Measurements from ENCODE around the gene PLA2R1. TPM values are rescaled to one million over a fixed set of nuclear protein-coding genes. Genes with fewer than 3 reads are reported as not detected.

The PLA2R1 gene
- polyA plus RNA-seq, 1 of the 3 experiments (the other 2 are of a cell fraction): not detected

GRCh38 chr2:160007111-160007510, 55.3 kb downstream of the PLA2R1 start:
- CTCF ChIA-PET: no interaction called here
- Histone ChIP-seq H3K36me3 (replicated peaks in 1 of 2; ENCODE audit: control insufficient read depth in 1 of 2, insufficient read depth in 2 of 2, low read length in 1 of 2) (no peaks in the 10 kb centered on the region), H3K4me2 (no peak overlapping the region), H3K27me3 (ENCODE audit: insufficient read depth) (no peaks in the 10 kb centered on the region; the same call in 1 of the 2 replicates), H3K4me3 (ENCODE audit: low read depth in 2 of 2, low read length in 1 of 2) (no peak overlapping the region), H3K9me3 (no peaks in the 10 kb centered on the region), H3K27ac (ENCODE audit: low read depth in 2 of 2, low read length in 1 of 2) (no peak overlapping the region), H2AFZ (ENCODE audit: low read depth) (no peak overlapping the region), H3K9me2 (no peaks in the 10 kb centered on the region), H3K9ac (no peak overlapping the region), H4K20me1 (ENCODE audit: insufficient read depth) (no peaks in the 10 kb centered on the region), H3F3A (replicated peaks; ENCODE audit: insufficient read depth) (no peaks in the 10 kb centered on the region), H3K79me2 (ENCODE audit: insufficient read depth) (no peaks in the 10 kb centered on the region), H3K4me1 (ENCODE audit: control insufficient read depth in 1 of 2, insufficient read depth in 2 of 2, low read depth in 1 of 2, low read length in 1 of 2) (peaks cover 0 to 6% of the 10 kb centered on the region in 2 experiments; a peak in 2 of 4 replicates)
- WGBS (ENCODE audit: low lambda C conversion rate): 83% methylated on average over 5 of the region's 5 CpGs
- DNase-seq: no peak
- POLR2A ChIA-PET: no interaction called here
- no peak for TF ChIP-seq SMC3 (IDR thresholded peaks at IDR 0.05; ENCODE audit: low read depth, low read length)
- no peak for TF ChIP-seq RAD21 (IDR thresholded peaks at IDR 0.05; ENCODE audit: low read length)
- TF ChIP-seq RXRA (IDR thresholded peaks at IDR 0.05; ENCODE audit: borderline replicate concordance, low read depth): no peak
- no peak for TF ChIP-seq FOXM1 (IDR thresholded peaks at IDR 0.05; ENCODE audit: low read depth)
- no peak for TF ChIP-seq GABPA (IDR thresholded peaks at IDR 0.05; ENCODE audit: low read depth)

- H3K27ac ChIP-seq (ENCODE audit: low read depth in 2 of 2, low read length in 1 of 2): no peak overlapping the region
- no peaks in the 10 kb centered on the region for H3F3A ChIP-seq (replicated peaks; ENCODE audit: insufficient read depth)
- no peaks in the 10 kb centered on the region for H3K9me3 ChIP-seq
- H4K20me1 ChIP-seq (ENCODE audit: insufficient read depth): no peaks in the 10 kb centered on the region
- H3K36me3 ChIP-seq (replicated peaks in 1 of 2; ENCODE audit: control insufficient read depth in 1 of 2, insufficient read depth in 2 of 2, low read length in 1 of 2): no peaks in the 10 kb centered on the region
- no peak overlapping the region for H2AFZ ChIP-seq (ENCODE audit: low read depth)
- no peak overlapping the region for H3K4me2 ChIP-seq
- no peak overlapping the region for H3K9ac ChIP-seq
- H3K27me3 ChIP-seq (ENCODE audit: insufficient read depth): no peaks in the 10 kb centered on the region; the same call in 1 of the 2 replicates
- TF ChIP-seq JUND (IDR thresholded peaks at IDR 0.05) (no peak), REST (IDR thresholded peaks at IDR 0.05; ENCODE audit: low read depth, low read length) (no peak), USF1 (IDR thresholded peaks at IDR 0.05; ENCODE audit: borderline replicate concordance, low read depth) (no peak), TEAD4 (IDR thresholded peaks at IDR 0.05; ENCODE audit: borderline replicate concordance, insufficient read depth) (no peak), ELF1 (IDR thresholded peaks at IDR 0.05) (no peak), FOXM1 (IDR thresholded peaks at IDR 0.05; ENCODE audit: low read depth) (no peak), EZH2phosphoT487 (IDR thresholded peaks at IDR 0.05; ENCODE audit: borderline replicate concordance, low read depth) (no peak), ZBTB33 (IDR thresholded peaks at IDR 0.05; ENCODE audit: borderline replicate concordance, low read depth) (no peak), MXI1 (IDR thresholded peaks at IDR 0.05; ENCODE audit: low read depth, low read length) (no peak)
- H3K9me2 ChIP-seq: no peaks in the 10 kb centered on the region
- 79% methylated on average over 2 of the region's 2 CpGs for WGBS (ENCODE audit: low lambda C conversion rate)
- H3K4me1 ChIP-seq (ENCODE audit: control insufficient read depth in 1 of 2, insufficient read depth in 2 of 2, low read depth in 1 of 2, low read length in 1 of 2): peaks cover 0 to 6% of the 10 kb centered on the region in 2 experiments; a peak in 2 of 4 replicates
- no peaks in the 10 kb centered on the region for H3K79me2 ChIP-seq (ENCODE audit: insufficient read depth)
- ChIA-PET CTCF (interaction anchor here (1.0 kb wide), 1 partner anchor 23 kb away, joined by 3 read pairs; no protein-coding TSS in a partner anchor), POLR2A (no interaction called here)
- DNase-seq: no peak
- no peak overlapping the region for H3K4me3 ChIP-seq (ENCODE audit: low read depth in 2 of 2, low read length in 1 of 2)
These were observed 55.9 kb downstream of the PLA2R1 start for GRCh38 chr2:160006475-160006874.

Data from SK-N-SH (cell line).